GM18907 (cell line): ENCODE data around the gene FEM1C.
"Not testable (repeated sequence)": the region's sequence is repeated elsewhere in the genome, so short reads cannot be mapped to it uniquely, and the experiment has no call there.

Experiments used
- ATAC-seq: cut with Tn5 transposase; IDR thresholded peaks from one replicate; pipeline ENCODE4 v1.9.1; 2021; ENCODE audit warnings: mild to moderate bottlenecking, moderate library complexity; ENCODE audit not compliant: unreplicated experiment

The FEM1C gene

GRCh38 chr5:115480271-115480670 lies 64.3 kb downstream of the FEM1C start:
- ATAC-seq: no peak

GRCh38 chr5:115479166-115479873 lies 65.3 kb downstream of the FEM1C start:
- not testable (repeated sequence) for ATAC-seq

DNA sequence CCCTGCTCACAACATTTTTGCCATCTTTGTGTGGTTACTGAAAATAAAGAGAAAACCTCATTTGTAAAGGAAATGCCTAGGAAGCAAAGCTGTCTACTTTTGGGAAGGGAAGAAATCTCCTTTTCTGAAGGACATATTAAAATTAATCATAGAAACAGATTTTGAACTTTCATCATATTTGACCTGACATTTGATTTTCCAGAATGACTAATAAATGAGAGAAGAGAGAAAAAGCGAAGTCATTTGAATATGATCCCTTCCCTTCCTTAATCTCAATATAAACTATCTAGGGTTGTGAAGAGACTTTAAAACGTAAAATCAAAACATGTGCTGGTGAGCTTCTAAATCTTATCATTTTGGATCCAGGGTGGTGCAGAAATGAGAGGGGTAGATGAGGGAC lies 66.3 kb downstream of the FEM1C start:
- no peak for ATAC-seq

- no peak for ATAC-seq
Observed at GRCh38 chr5:115477581-115477980, 67.0 kb downstream of the FEM1C start.

- ATAC-seq: no peak
Observed at GRCh38 chr5:115475788-115476187, 68.8 kb downstream of the FEM1C start.

DNA sequence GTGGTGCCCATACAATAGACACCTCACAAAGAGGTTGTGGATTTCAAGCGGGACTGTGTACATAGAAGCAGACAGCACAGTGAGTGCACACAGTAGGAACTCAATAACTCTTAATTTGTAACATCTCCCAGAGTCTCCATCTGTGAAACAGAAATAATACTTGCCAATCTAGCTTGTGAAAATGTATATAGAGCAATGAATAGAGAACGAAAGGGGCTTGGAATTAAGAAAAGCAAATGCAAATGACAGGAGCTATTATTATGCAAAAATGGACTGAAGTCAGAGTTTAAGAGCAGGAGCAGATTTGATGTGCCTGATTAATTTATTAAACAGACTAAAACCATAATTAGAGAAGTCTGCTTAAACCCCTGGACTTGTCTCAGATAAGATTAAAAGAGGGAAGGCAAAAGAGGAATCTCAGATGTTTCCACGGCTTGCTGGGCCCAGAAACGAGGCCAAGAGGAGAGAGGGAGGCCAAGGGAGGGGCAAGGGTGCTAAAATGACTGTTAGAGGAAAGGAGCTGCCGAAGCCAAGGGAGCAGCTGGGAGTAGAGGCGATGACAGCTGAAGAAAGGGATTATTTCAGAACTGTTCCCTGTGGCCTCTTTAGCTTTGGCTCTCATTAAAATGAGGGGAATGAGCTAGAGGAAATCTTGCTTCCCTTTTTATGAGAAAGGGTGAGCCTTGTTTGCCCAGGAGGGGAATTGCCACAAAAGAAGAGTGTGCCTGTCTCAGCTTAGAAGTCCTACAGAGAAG lies 72.1 kb downstream of the FEM1C start:
- ATAC-seq: no peak

DNA sequence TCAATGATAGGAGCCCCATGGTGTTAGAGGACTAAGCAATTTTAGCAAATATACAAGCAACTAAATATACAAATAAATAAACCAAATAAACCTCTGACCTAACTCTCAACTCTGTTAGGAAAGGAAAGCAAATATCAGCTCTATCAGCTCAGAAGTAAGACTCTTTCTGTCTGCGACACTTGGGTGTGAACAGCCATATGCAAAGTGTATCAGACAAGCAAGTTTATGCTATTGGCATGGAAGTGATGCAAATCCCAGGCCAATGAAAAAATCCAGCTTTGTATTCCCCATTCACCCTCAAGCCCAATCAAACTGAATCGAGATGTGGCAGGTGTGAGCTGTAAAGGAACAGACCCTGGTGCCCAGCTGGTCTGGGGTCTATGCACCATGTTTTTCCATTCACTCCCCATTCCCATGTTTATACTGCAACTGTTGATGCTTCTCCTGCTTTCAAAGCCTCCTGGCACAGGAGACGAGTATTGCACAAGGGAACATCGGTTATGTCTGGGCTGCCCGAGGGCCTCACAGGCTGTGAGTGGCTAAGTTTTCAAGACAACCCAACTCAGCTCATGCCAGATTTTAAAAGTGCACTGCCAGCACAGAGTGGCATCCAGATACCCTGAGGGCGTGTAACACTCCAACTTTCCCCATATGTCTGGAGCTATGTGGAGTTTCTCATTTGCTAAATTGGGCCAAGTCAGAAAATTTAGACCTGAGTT lies 73.1 kb downstream of the FEM1C start:
- ATAC-seq: no peak

DNA sequence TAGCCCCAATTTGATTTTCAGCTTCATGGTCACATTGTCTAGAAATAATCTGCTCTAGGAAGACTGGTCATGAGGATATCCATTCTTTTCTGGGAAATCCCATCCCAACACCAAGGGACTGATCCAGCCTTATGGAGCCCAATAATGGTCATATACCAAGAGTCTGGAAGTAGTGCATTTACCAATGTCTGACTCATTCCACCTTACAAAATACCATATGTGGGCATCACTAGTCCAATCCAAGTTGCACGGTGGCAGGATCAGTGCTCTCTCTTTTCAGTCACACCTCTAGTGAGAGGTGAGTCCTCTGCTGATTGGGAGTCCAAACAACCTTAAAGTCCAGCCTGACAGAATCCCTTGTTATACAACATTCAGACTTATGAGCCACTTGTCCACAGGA lies 73.7 kb downstream of the FEM1C start:
- no peak for ATAC-seq
